Measurements from ENCODE around the gene PTPN4. TPM values are rescaled to one million over a fixed set of nuclear protein-coding genes. Genes with fewer than 3 reads are reported as not detected.

The PTPN4 gene
- total RNA-seq, 5 donors from 2014 or later (not counting 1 experiment from before 2014, with no cell fraction given) = 105 to 134 (median 126) TPM

DNA sequence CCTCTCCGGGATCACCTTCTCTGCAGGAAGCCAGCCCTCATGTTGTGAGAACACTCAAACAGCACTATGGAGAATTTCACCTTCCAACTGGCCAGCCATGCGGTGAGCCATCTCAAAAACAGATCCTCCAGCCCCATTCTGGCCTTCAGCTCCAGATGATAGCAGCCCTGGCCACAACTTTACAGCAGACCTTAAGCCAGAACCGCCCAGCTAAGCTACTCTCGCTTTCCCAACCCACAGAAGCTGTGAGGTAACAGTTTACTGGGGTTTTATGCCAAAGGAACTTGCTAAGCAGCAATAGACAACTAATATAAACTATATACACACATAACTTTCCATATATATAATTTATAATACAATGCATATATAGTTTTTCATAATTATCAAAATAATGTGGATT lies 11.6 kb upstream of the PTPN4 start:
- Mint-ChIP-seq H3K4me1 (peaks cover 0 to 1% (median under 1%) of the 10 kb centered on the region in 3 donors), H3K4me3 (no peak overlapping the region), H3K36me3 (no peaks in the 10 kb centered on the region), H3K9me3 (no peaks in the 10 kb centered on the region), H3K27me3 (peaks cover 3 to 6% of the 10 kb centered on the region in 2 donors), H3K27ac (no peak overlapping the region)
- ChIA-PET CTCF (interaction anchor here in 1 of 2 donors (0.8 kb wide), 1 partner anchor 77 kb away, joined by 4 read pairs; no protein-coding TSS in a partner anchor), POLR2A (no interaction called here)
- H3K27ac ChIP-seq (ENCODE audit: low read length) = no peak overlapping the region
- no peaks in the 10 kb centered on the region for H3K9me3 ChIP-seq
- ATAC-seq (replicated peaks in 1 of 4) (no peak), DNase-seq (no peak)
- peaks cover 0 to 9% of the 10 kb centered on the region in 2 experiments for H3K27me3 ChIP-seq (replicated peaks in 1 of 2; ENCODE audit: control insufficient read depth in 2 of 2, extremely low read depth in 1 of 2, insufficient read depth in 2 of 2, low read length in 1 of 2)
- H3K36me3 ChIP-seq (ENCODE audit: control insufficient read depth in 2 of 2, extremely low read depth in 1 of 2, insufficient read depth in 1 of 2, low read length in 1 of 2) = no peaks in the 10 kb centered on the region
- no peak overlapping the region for H3K4me3 ChIP-seq (ENCODE audit: control insufficient read depth in 1 of 2, extremely low read depth in 1 of 2, low read length in 1 of 2)
- H3K4me1 ChIP-seq (ENCODE audit: control insufficient read depth in 1 of 2, extremely low read depth in 1 of 2, insufficient read depth in 2 of 2, low read length in 2 of 2) = no peaks in the 10 kb centered on the region
- WGBS (ENCODE audit: insufficient coverage) = 100% methylated on average over 2 of the region's 4 CpGs

DNA sequence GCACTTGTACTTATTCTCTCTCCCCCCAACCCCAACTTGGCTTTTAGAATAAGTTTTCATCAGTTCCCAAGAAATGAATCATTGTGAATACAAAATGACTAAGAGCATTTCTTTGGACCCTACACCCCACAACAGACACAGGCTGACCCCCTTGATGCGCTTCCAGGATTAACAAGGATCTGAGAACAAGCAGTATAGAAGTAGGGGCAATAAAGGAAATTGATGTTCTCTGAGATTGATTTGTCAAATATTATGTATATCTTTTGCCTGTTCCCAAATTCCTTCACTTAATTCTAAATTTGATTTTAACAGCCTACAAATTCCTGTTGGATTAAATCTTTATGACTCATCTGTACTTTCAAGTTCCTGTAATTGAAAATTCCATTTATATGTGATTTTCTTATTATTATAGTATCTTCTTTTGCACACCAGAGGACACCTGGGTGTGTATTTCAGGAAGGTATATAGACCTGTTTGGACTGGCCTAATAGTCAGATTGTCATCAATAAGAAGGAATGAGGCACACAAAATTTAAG lies 10.2 kb upstream of the PTPN4 start:
- no peaks in the 10 kb centered on the region for H3K36me3 ChIP-seq (ENCODE audit: control insufficient read depth in 2 of 2, extremely low read depth in 1 of 2, insufficient read depth in 1 of 2, low read length in 1 of 2)
- H3K9me3 ChIP-seq = no peaks in the 10 kb centered on the region
- ChIA-PET POLR2A (no interaction called here), CTCF (no interaction called here)
- H3K4me3 Mint-ChIP-seq = no peak overlapping the region
- DNase-seq = no peak
- H3K4me1 ChIP-seq (ENCODE audit: control insufficient read depth in 1 of 2, extremely low read depth in 1 of 2, insufficient read depth in 2 of 2, low read length in 2 of 2) = no peaks in the 10 kb centered on the region
- no CpG with 5 or more reads among the region's 1 CpG for WGBS (ENCODE audit: insufficient coverage)
- H3K36me3 Mint-ChIP-seq = no peaks in the 10 kb centered on the region
- no peak overlapping the region for H3K27ac ChIP-seq (ENCODE audit: low read length)
- no peaks in the 10 kb centered on the region for H3K9me3 Mint-ChIP-seq
- peaks cover 3 to 7% (median 6%) of the 10 kb centered on the region in 3 donors for H3K4me1 Mint-ChIP-seq
- H3K4me3 ChIP-seq (ENCODE audit: control insufficient read depth in 1 of 2, extremely low read depth in 1 of 2, low read length in 1 of 2) = no peak overlapping the region
- peaks cover 0 to 9% of the 10 kb centered on the region in 2 experiments for H3K27me3 ChIP-seq (replicated peaks in 1 of 2; ENCODE audit: control insufficient read depth in 2 of 2, extremely low read depth in 1 of 2, insufficient read depth in 2 of 2, low read length in 1 of 2)
- peaks cover 3 to 6% of the 10 kb centered on the region in 2 donors for H3K27me3 Mint-ChIP-seq
- no peak overlapping the region for H3K27ac Mint-ChIP-seq
- no peak for ATAC-seq (replicated peaks in 1 of 4)

- H3K4me3 ChIP-seq (ENCODE audit: control insufficient read depth in 1 of 2, extremely low read depth in 1 of 2, low read length in 1 of 2) = no peak overlapping the region
- no peaks in the 10 kb centered on the region for H3K9me3 Mint-ChIP-seq
- no peaks in the 10 kb centered on the region for H3K36me3 ChIP-seq (ENCODE audit: control insufficient read depth in 2 of 2, extremely low read depth in 1 of 2, insufficient read depth in 1 of 2, low read length in 1 of 2)
- no peaks in the 10 kb centered on the region for H3K4me1 ChIP-seq (ENCODE audit: control insufficient read depth in 1 of 2, extremely low read depth in 1 of 2, insufficient read depth in 2 of 2, low read length in 2 of 2)
- ATAC-seq (replicated peaks in 1 of 4) (no peak), DNase-seq (no peak)
- 43% methylated on average over 2 of the region's 2 CpGs for WGBS (ENCODE audit: insufficient coverage)
- H3K9me3 ChIP-seq = no peaks in the 10 kb centered on the region
- H3K27me3 ChIP-seq (replicated peaks in 1 of 2; ENCODE audit: control insufficient read depth in 2 of 2, extremely low read depth in 1 of 2, insufficient read depth in 2 of 2, low read length in 1 of 2) = peaks cover 0 to 3% of the 10 kb centered on the region in 2 experiments
- H3K4me3 Mint-ChIP-seq = no peak overlapping the region
- H3K27me3 Mint-ChIP-seq = peaks cover 0 to 3% of the 10 kb centered on the region in 2 donors
- no peaks in the 10 kb centered on the region for H3K36me3 Mint-ChIP-seq
- ChIA-PET POLR2A (no interaction called here), CTCF (no interaction called here)
- H3K4me1 Mint-ChIP-seq = peaks cover 3 to 7% (median 6%) of the 10 kb centered on the region in 3 donors
- no peak overlapping the region for H3K27ac ChIP-seq (ENCODE audit: low read length)
- H3K27ac Mint-ChIP-seq = no peak overlapping the region
Observed at GRCh38 chr2:119751706-119752105, 8.0 kb upstream of the PTPN4 start.

DNA sequence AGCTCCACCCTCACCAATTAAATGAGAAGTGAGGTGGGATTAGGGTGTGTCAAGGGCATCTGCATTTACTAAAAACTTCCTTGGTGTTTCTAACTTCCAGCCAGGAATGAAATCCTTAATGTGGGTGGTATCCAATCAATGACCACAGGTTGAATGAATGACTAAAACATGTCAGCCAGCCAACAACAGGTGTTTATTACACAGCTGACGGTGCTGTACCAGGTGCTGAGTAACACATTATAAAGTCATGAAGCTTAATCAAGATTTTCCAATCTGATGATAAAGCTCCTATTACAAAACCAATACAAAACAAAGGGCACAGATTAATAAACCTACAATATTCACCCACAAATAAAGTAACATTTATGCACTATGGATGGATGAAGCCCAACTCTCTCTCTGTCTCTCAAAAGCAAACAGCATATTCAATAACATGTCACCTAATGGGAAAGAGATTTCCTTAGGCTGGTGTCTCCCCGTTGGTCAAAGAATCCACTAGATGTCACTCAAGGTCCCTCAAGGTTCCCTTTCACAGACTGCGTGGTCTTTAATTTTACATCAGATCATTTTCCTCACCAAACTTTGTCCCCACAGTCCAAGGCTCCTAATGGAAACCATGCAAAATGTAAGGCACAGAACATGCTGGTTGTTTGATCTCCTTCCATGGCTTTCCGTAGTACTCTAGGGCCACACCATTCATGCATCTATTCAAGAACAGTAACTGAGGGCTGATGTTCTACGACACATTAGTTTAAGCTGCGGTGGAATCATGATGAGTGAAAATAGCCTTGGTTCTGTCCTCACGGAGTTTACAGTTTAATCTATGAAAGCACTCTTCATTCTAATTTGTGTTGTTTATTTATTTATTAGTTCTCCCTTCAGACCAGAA lies 6.4 kb upstream of the PTPN4 start:
- ATAC-seq (replicated peaks in 1 of 4) = peak; percentile 71 to 93 (median 88)
- Mint-ChIP-seq H3K27ac (no peak overlapping the region), H3K4me1 (peaks cover 5 to 8% (median 6%) of the 10 kb centered on the region in 3 donors)

GRCh38 chr2:119753930-119754321 lies 5.8 kb upstream of the PTPN4 start:
- H3K36me3 Mint-ChIP-seq = no peaks in the 10 kb centered on the region

More for the DNA sequence above, 6.4 kb upstream of the PTPN4 start:
- H3K36me3 ChIP-seq (ENCODE audit: control insufficient read depth in 2 of 2, extremely low read depth in 1 of 2, insufficient read depth in 1 of 2, low read length in 1 of 2) = no peaks in the 10 kb centered on the region
- H3K27me3 ChIP-seq (replicated peaks in 1 of 2; ENCODE audit: control insufficient read depth in 2 of 2, extremely low read depth in 1 of 2, insufficient read depth in 2 of 2, low read length in 1 of 2) = no peaks in the 10 kb centered on the region
- Mint-ChIP-seq H3K4me3 (no peak overlapping the region), H3K36me3 (no peaks in the 10 kb centered on the region), H3K9me3 (no peaks in the 10 kb centered on the region), H3K27me3 (peaks cover 0 to 2% of the 10 kb centered on the region in 2 donors)
- ChIA-PET POLR2A (no interaction called here), CTCF (interaction anchor here (0.8 to 2.1 kb wide), 16 partner anchors 24 to 422 kb away, joined by 3 to 22 read pairs (median 4); no protein-coding TSS in a partner anchor)
- H3K4me3 ChIP-seq (ENCODE audit: control insufficient read depth in 1 of 2, extremely low read depth in 1 of 2, low read length in 1 of 2) = no peak overlapping the region
- H3K9me3 ChIP-seq = no peaks in the 10 kb centered on the region
- no peaks in the 10 kb centered on the region for H3K4me1 ChIP-seq (ENCODE audit: control insufficient read depth in 1 of 2, extremely low read depth in 1 of 2, insufficient read depth in 2 of 2, low read length in 2 of 2)
- peak in 21 of 35 experiments; percentile 5 to 77 (median 23) for DNase-seq
- 55% methylated on average over 5 of the region's 7 CpGs for whole genome bisulfite sequencing (ENCODE audit: insufficient coverage)
- H3K27ac ChIP-seq (ENCODE audit: low read length) = no peak overlapping the region

GRCh38 chr2:119755906-119756305 lies 3.8 kb upstream of the PTPN4 start:
- Mint-ChIP-seq H3K9me3 (no peaks in the 10 kb centered on the region), H3K27ac (peak overlapping the region in 1 of 2 donors; percentile 45), H3K4me1 (peaks cover 16 to 20% (median 17%) of the 10 kb centered on the region in 3 donors), H3K36me3 (no peaks in the 10 kb centered on the region), H3K4me3 (no peak overlapping the region), H3K27me3 (no peaks in the 10 kb centered on the region)
- no peaks in the 10 kb centered on the region for H3K36me3 ChIP-seq (ENCODE audit: control insufficient read depth in 2 of 2, extremely low read depth in 1 of 2, insufficient read depth in 1 of 2, low read length in 1 of 2)
- ATAC-seq (replicated peaks in 1 of 4) (no peak), DNase-seq (no peak)
- peaks cover 2 to 7% of the 10 kb centered on the region in 2 experiments for H3K4me1 ChIP-seq (ENCODE audit: control insufficient read depth in 1 of 2, extremely low read depth in 1 of 2, insufficient read depth in 2 of 2, low read length in 2 of 2)
- H3K4me3 ChIP-seq (ENCODE audit: control insufficient read depth in 1 of 2, extremely low read depth in 1 of 2, low read length in 1 of 2) = no peak overlapping the region
- no peaks in the 10 kb centered on the region for H3K27me3 ChIP-seq (replicated peaks in 1 of 2; ENCODE audit: control insufficient read depth in 2 of 2, extremely low read depth in 1 of 2, insufficient read depth in 2 of 2, low read length in 1 of 2)
- H3K27ac ChIP-seq (ENCODE audit: low read length) = no peak overlapping the region
- CTCF ChIA-PET = interaction anchor here (0.6 to 2.0 kb wide), 11 partner anchors 9 to 456 kb away, joined by 3 to 12 read pairs (median 3); no protein-coding TSS in a partner anchor
- POLR2A ChIA-PET = no interaction called here
- no CpG with 5 or more reads among the region's 1 CpG for WGBS (ENCODE audit: insufficient coverage)
- no peaks in the 10 kb centered on the region for H3K9me3 ChIP-seq

More at GRCh38 chr2:119753930-119754321, 5.8 kb upstream of the PTPN4 start:
- ATAC-seq (replicated peaks in 1 of 4) = no peak
- Mint-ChIP-seq H3K27ac (no peak overlapping the region), H3K4me1 (peaks cover 10 to 14% (median 11%) of the 10 kb centered on the region in 3 donors), H3K27me3 (peaks cover 0 to 2% of the 10 kb centered on the region in 2 donors), H3K9me3 (no peaks in the 10 kb centered on the region), H3K4me3 (no peak overlapping the region)
- ChIA-PET POLR2A (no interaction called here), CTCF (interaction anchor here (0.8 to 2.1 kb wide), 12 partner anchors 24 to 422 kb away, joined by 3 to 22 read pairs (median 4); no protein-coding TSS in a partner anchor)
- DNase-seq = no peak
- Histone ChIP-seq H3K9me3 (no peaks in the 10 kb centered on the region), H3K36me3 (ENCODE audit: control insufficient read depth in 2 of 2, extremely low read depth in 1 of 2, insufficient read depth in 1 of 2, low read length in 1 of 2) (no peaks in the 10 kb centered on the region), H3K27me3 (replicated peaks in 1 of 2; ENCODE audit: control insufficient read depth in 2 of 2, extremely low read depth in 1 of 2, insufficient read depth in 2 of 2, low read length in 1 of 2) (no peaks in the 10 kb centered on the region), H3K27ac (ENCODE audit: low read length) (no peak overlapping the region), H3K4me3 (ENCODE audit: control insufficient read depth in 1 of 2, extremely low read depth in 1 of 2, low read length in 1 of 2) (no peak overlapping the region), H3K4me1 (ENCODE audit: control insufficient read depth in 1 of 2, extremely low read depth in 1 of 2, insufficient read depth in 2 of 2, low read length in 2 of 2) (peaks cover 0 to 3% of the 10 kb centered on the region in 2 experiments)
- no CpG with 5 or more reads among the region's 1 CpG for WGBS (ENCODE audit: insufficient coverage)
